GM21717 (cell line): ENCODE results near the gene FARS2.

Source experiments
- ATAC-seq: cut with Tn5 transposase; IDR thresholded peaks from one replicate; pipeline ENCODE4 v1.9.1; 2021; ENCODE audit warnings: mild to moderate bottlenecking, moderate library complexity; ENCODE audit not compliant: unreplicated experiment

FARS2 gene

DNA sequence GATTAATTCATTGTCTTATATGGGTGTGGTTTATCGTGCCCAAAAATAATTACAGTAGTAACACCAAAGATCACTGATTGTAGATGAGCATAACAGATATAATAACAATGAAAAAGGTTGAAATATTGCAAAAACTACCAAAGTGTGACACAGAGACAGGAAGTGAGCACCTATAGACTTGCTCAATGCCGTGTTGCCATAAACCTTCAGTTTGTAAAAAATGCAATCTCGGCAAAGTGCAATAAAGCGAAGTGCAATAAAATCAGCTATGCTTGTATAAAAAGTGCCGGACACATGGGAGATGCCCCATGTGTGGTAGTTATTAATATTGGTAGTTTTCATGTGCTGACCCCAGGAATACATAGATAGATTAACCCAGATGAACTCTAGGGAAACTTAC lies 552.8 kb downstream of the FARS2 start:
- ATAC-seq: no peak

DNA sequence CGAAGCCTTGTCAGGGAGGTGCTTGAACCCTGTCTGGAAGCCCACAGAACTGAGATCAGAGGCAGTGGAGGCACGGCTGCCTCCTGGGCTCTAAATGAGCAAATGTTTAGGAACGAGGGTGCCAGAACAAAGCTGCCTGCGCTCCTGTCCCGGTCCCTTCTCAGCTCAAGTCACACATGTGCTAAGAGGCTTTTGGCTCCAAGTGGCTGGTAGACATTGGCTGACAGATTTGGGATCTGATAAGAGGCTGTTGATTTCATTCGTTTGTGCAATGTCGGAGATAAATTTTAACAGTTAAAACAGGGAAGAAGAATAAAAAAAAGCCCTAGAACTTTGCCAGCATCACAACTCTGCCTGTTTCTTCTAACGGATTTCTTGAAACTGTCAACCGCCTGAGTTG lies 553.6 kb downstream of the FARS2 start:
- no peak for ATAC-seq

GRCh38 chr6:5817869-5818268 lies 556.6 kb downstream of the FARS2 start:
- ATAC-seq: no peak

GRCh38 chr6:5818959-5819358 lies 557.6 kb downstream of the FARS2 start:
- no peak for ATAC-seq
